Osteocyte (in vitro differentiated cells): Measurements from ENCODE around the gene SF1. TPM values are rescaled to one million over a fixed set of nuclear protein-coding genes. Genes with fewer than 3 reads are reported as not detected.

Source experiments
- DNase-seq: peaks from one replicate; pipeline ENCODE4 v3.0.0; 2021; ENCODE audit warnings: mixed read lengths; ENCODE audit not compliant: unreplicated experiment; ENCODE audit errors: extremely low spot score
- H3K27ac Mint-ChIP-seq: one replicate; pipeline ENCODE4 v1.8.0; 2021; ENCODE audit warnings: mild to moderate bottlenecking, mixed read lengths; ENCODE audit not compliant: unreplicated experiment
- H3K27me3 Mint-ChIP-seq: one replicate; pipeline ENCODE4 v1.8.0; 2021; ENCODE audit warnings: mixed read lengths; ENCODE audit not compliant: unreplicated experiment
- H3K36me3 Mint-ChIP-seq: one replicate; pipeline ENCODE4 v1.8.0; 2021; ENCODE audit warnings: mixed read lengths; ENCODE audit not compliant: unreplicated experiment
- H3K4me1 Mint-ChIP-seq: one replicate; pipeline ENCODE4 v1.8.0; 2021; ENCODE audit warnings: mixed read lengths; ENCODE audit not compliant: unreplicated experiment
- H3K4me3 Mint-ChIP-seq: one replicate; pipeline ENCODE4 v1.8.0; 2021; ENCODE audit warnings: mild to moderate bottlenecking, moderate library complexity, mixed read lengths; ENCODE audit not compliant: unreplicated experiment
- H3K9me3 Mint-ChIP-seq: one replicate; pipeline ENCODE4 v1.8.0; 2021; ENCODE audit warnings: mixed read lengths; ENCODE audit not compliant: unreplicated experiment
- CTCF ChIP-seq: fragments of 200-600 bp; sonication (generic); IDR thresholded peaks from 2 replicates; pipeline ENCODE4 v1.5.0; 2021; ENCODE audit warnings: antibody characterized with exemption, mild to moderate bottlenecking, moderate library complexity
- total RNA-seq: library from RNA; stranded (reverse); gene quantifications from 2 replicates; pipeline ENCODE4 v1.2.1, GENCODE V29; 2021

SF1 gene
- total RNA-seq, 1 donor from 2014 or later = 290 TPM

- no peak for DNase-seq
- H3K27ac Mint-ChIP-seq = no peak overlapping the region
These were observed 26.0 kb downstream of the SF1 start for GRCh38 chr11:64752175-64752970.

GRCh38 chr11:64751580-64751979, 26.8 kb downstream of the SF1 start:
- H3K27me3 Mint-ChIP-seq = no peaks in the 10 kb centered on the region
- peaks cover 22% of the 10 kb centered on the region for H3K4me1 Mint-ChIP-seq
- TF ChIP-seq CTCF = no peak
- H3K9me3 Mint-ChIP-seq = no peaks in the 10 kb centered on the region
- H3K36me3 Mint-ChIP-seq = no peaks in the 10 kb centered on the region
- DNase-seq = no peak
- H3K27ac Mint-ChIP-seq = no peak overlapping the region
- H3K4me3 Mint-ChIP-seq = no peak overlapping the region

More at GRCh38 chr11:64752175-64752970, 26.0 kb downstream of the SF1 start:
- H3K9me3 Mint-ChIP-seq = no peaks in the 10 kb centered on the region
- no peak overlapping the region for H3K4me3 Mint-ChIP-seq
- H3K27me3 Mint-ChIP-seq = no peaks in the 10 kb centered on the region
- no peaks in the 10 kb centered on the region for H3K36me3 Mint-ChIP-seq
- no peak for TF ChIP-seq CTCF
- H3K4me1 Mint-ChIP-seq = peaks cover 21% of the 10 kb centered on the region

GRCh38 chr11:64751136-64751535, 27.2 kb downstream of the SF1 start:
- TF ChIP-seq CTCF = no peak
- Mint-ChIP-seq H3K27ac (no peak overlapping the region), H3K4me1 (peaks cover 22% of the 10 kb centered on the region), H3K4me3 (no peak overlapping the region), H3K36me3 (no peaks in the 10 kb centered on the region), H3K9me3 (no peaks in the 10 kb centered on the region), H3K27me3 (no peaks in the 10 kb centered on the region)
- DNase-seq = no peak

- Mint-ChIP-seq H3K4me1 (peaks cover 24% of the 10 kb centered on the region), H3K27ac (no peak overlapping the region), H3K36me3 (no peaks in the 10 kb centered on the region), H3K4me3 (no peak overlapping the region), H3K9me3 (no peaks in the 10 kb centered on the region), H3K27me3 (no peaks in the 10 kb centered on the region)
- no peak for TF ChIP-seq CTCF
- no peak for DNase-seq
These were observed 27.8 kb downstream of the SF1 start for GRCh38 chr11:64750361-64751054.

GRCh38 chr11:64747961-64748665, 30.2 kb downstream of the SF1 start:
- no peak for DNase-seq
- no peaks in the 10 kb centered on the region for H3K36me3 Mint-ChIP-seq
- no peaks in the 10 kb centered on the region for H3K27me3 Mint-ChIP-seq
- no peak overlapping the region for H3K4me3 Mint-ChIP-seq
- H3K9me3 Mint-ChIP-seq = no peaks in the 10 kb centered on the region
- peak overlapping the region; percentile 90 for H3K27ac Mint-ChIP-seq
- H3K4me1 Mint-ChIP-seq = peaks cover 37% of the 10 kb centered on the region
- TF ChIP-seq CTCF = no peak
